NCI-H1105 (cell line): ENCODE measurements around the gene CCDC89.

Source experiments
- DNase-seq: peaks from one replicate; lab custom pipeline; 2025; lab: John Stamatoyannopoulos, UW

CCDC89 gene

GRCh38 chr11:85685820-85686459 is at the start of gene CCDC89:
Gene CCDC89, minus strand, starts transcription at chr11:85686195. Its CDS starts 65 bp downstream, at chr11:85686130.
- peak; percentile 83 for DNase-seq

- no peak for DNase-seq
Measured at GRCh38 chr11:85732965-85733364, 47.0 kb upstream of the CCDC89 start.

GRCh38 chr11:85726381-85726780 is 40.4 kb upstream of the CCDC89 start:
- no peak for DNase-seq

- no peak for DNase-seq
Measured at GRCh38 chr11:85725510-85726258, 39.7 kb upstream of the CCDC89 start.

- no peak for DNase-seq
Measured at GRCh38 chr11:85724748-85725465, 38.9 kb upstream of the CCDC89 start.

GRCh38 chr11:85723088-85723487 is 37.1 kb upstream of the CCDC89 start:
- DNase-seq = no peak

- no peak for DNase-seq
Measured at GRCh38 chr11:85721191-85721590, 35.2 kb upstream of the CCDC89 start.

- no peak for DNase-seq
Measured at GRCh38 chr11:85718991-85719807, 33.2 kb upstream of the CCDC89 start.

GRCh38 chr11:85718126-85718943 is 32.3 kb upstream of the CCDC89 start:
- no peak for DNase-seq

GRCh38 chr11:85717429-85717828 is 31.4 kb upstream of the CCDC89 start:
- no peak for DNase-seq

- DNase-seq = no peak
Measured at GRCh38 chr11:85712953-85713352, 27.0 kb upstream of the CCDC89 start.

GRCh38 chr11:85710917-85711316 is 24.9 kb upstream of the CCDC89 start:
- no peak for DNase-seq

GRCh38 chr11:85709941-85710702 is 24.1 kb upstream of the CCDC89 start:
- no peak for DNase-seq

- no peak for DNase-seq
Measured at GRCh38 chr11:85705800-85706199, 19.8 kb upstream of the CCDC89 start.

GRCh38 chr11:85704967-85705366 is 19.0 kb upstream of the CCDC89 start:
- DNase-seq = no peak

GRCh38 chr11:85699957-85700741 is 14.2 kb upstream of the CCDC89 start:
- no peak for DNase-seq

GRCh38 chr11:85698195-85698594 is 12.2 kb upstream of the CCDC89 start:
- DNase-seq = no peak

- DNase-seq = no peak
Measured at GRCh38 chr11:85697747-85698146, 11.8 kb upstream of the CCDC89 start.

GRCh38 chr11:85695546-85695945 is 9.6 kb upstream of the CCDC89 start:
- no peak for DNase-seq
